ENCODE data around the gene BTNL8. TPM values are rescaled to one million over a fixed set of nuclear protein-coding genes. Genes with fewer than 3 reads are reported as not detected.
A peak's percentile ranks its signal among the peaks of the same experiment; 100 is the strongest.

BTNL8 gene
- total and polyA plus RNA-seq, 2 of the 13 experiments (the other 11 are each of a cell fraction or from before 2014, with no cell fraction given): not detected

- TF ChIP-seq WIZ (CRISPR knock-in tag; IDR thresholded peaks at IDR 0.05): 0 out of 2 replicates have a peak, but pooled peaks have one; percentile 67
- TF ChIP-seq ZNF644 (CRISPR knock-in tag; IDR thresholded peaks at IDR 0.05; ENCODE audit: low read depth): peak; percentile 87
- 0 out of 2 replicates have a peak, but pooled peaks have one; percentile 6 for TF ChIP-seq STAG1 (CRISPR knock-in tag; IDR thresholded peaks at IDR 0.05)
- peak; percentile 39; the same call in 1 of the 2 replicates for TF ChIP-seq ZBTB7B (CRISPR knock-in tag; IDR thresholded peaks at IDR 0.05)
- TF ChIP-seq KLF12 (CRISPR knock-in tag; IDR thresholded peaks at IDR 0.05; ENCODE audit: borderline replicate concordance): peak; percentile 80; the same call in 1 of the 2 replicates
- TF ChIP-seq ETV6 (CRISPR knock-in tag; conservative IDR thresholded peaks at IDR 0.05): 0 out of 2 replicates have a peak, but pooled peaks have one; percentile 68
- 0 out of 2 replicates have a peak, but pooled peaks have one; percentile 23 for TF ChIP-seq ZNF580 (CRISPR knock-in tag; IDR thresholded peaks at IDR 0.05; ENCODE audit: borderline replicate concordance, low read depth)
- TF ChIP-seq, protein P1, sequence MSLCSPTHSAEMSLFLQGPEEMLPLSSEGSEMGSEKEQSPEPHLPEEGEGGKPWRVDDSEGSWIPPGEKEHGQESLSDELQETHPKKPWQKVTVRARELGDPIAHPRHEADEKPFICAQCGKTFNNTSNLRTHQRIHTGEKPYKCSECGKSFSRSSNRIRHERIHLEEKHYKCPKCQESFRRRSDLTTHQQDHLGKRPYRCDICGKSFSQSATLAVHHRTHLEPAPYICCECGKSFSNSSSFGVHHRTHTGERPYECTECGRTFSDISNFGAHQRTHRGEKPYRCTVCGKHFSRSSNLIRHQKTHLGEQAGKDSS (CRISPR knock-in tag; IDR thresholded peaks at IDR 0.05; ENCODE audit: borderline replicate concordance, low read depth): peak; percentile 83
- peak; percentile 99 for TF ChIP-seq ZNF317 (CRISPR knock-in tag; IDR thresholded peaks at IDR 0.05)
- TF ChIP-seq PAWR (CRISPR knock-in tag; IDR thresholded peaks at IDR 0.05; ENCODE audit: borderline replicate concordance): 0 out of 2 replicates have a peak, but pooled peaks have one; percentile 38
- TF ChIP-seq SIX4 (CRISPR knock-in tag; IDR thresholded peaks at IDR 0.05): 0 out of 2 replicates have a peak, but pooled peaks have one; percentile 30
- peak; percentile 92; the same call in 1 of the 2 replicates for TF ChIP-seq MEIS1 (CRISPR knock-in tag; IDR thresholded peaks at IDR 0.05; ENCODE audit: borderline replicate concordance)
- peak; percentile 83 for TF ChIP-seq FOXC1 (CRISPR knock-in tag; IDR thresholded peaks at IDR 0.05; ENCODE audit: borderline replicate concordance)
- TF ChIP-seq ETV5 (CRISPR knock-in tag; IDR thresholded peaks at IDR 0.05; ENCODE audit: borderline replicate concordance): peak; percentile 54; the same call in 1 of the 2 replicates
- TF ChIP-seq ZNF331 (CRISPR knock-in tag; IDR thresholded peaks at IDR 0.05): peak; percentile 70; the same call in 1 of the 2 replicates
- TF ChIP-seq HINFP (CRISPR knock-in tag; IDR thresholded peaks at IDR 0.05; ENCODE audit: low read depth): 0 out of 2 replicates have a peak, but pooled peaks have one; percentile 60
- peak; percentile 57; the same call in 1 of the 2 replicates for TF ChIP-seq ARNTL (CRISPR knock-in tag; IDR thresholded peaks at IDR 0.05)
- peak; percentile 86 for TF ChIP-seq ZFP90 (CRISPR knock-in tag; IDR thresholded peaks at IDR 0.05; ENCODE audit: borderline replicate concordance)
- TF ChIP-seq NR2C2 (CRISPR knock-in tag; IDR thresholded peaks at IDR 0.05; ENCODE audit: borderline replicate concordance): peak; percentile 51; the same call in 1 of the 2 replicates
- TF ChIP-seq, protein P2, sequence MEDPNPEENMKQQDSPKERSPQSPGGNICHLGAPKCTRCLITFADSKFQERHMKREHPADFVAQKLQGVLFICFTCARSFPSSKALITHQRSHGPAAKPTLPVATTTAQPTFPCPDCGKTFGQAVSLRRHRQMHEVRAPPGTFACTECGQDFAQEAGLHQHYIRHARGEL (CRISPR knock-in tag; IDR thresholded peaks at IDR 0.05): peak; percentile 26; the same call in 1 of the 2 replicates
- peak; percentile 62; the same call in 1 of the 2 replicates for TF ChIP-seq ZNF441 (CRISPR knock-in tag; IDR thresholded peaks at IDR 0.05; ENCODE audit: borderline replicate concordance)
- 0 out of 2 replicates have a peak, but pooled peaks have one; percentile 25 for TF ChIP-seq ZFP36L1 (CRISPR knock-in tag; IDR thresholded peaks at IDR 0.05)
- peak; percentile 71; the same call in 1 of the 2 replicates for TF ChIP-seq ZBTB3 (CRISPR knock-in tag; IDR thresholded peaks at IDR 0.05; ENCODE audit: borderline replicate concordance, low read depth)
- 0 out of 2 replicates have a peak, but pooled peaks have one; percentile 60 for TF ChIP-seq ZNF333 (CRISPR knock-in tag; IDR thresholded peaks at IDR 0.05; ENCODE audit: borderline replicate concordance)
- TF ChIP-seq GATAD2A (CRISPR knock-in tag; IDR thresholded peaks at IDR 0.05): peak; percentile 70
- 0 out of 2 replicates have a peak, but pooled peaks have one; percentile 47 for TF ChIP-seq JUND (CRISPR knock-in tag; IDR thresholded peaks at IDR 0.05)
- TF ChIP-seq HHEX (CRISPR knock-in tag; IDR thresholded peaks at IDR 0.05): 0 out of 2 replicates have a peak, but pooled peaks have one; percentile 22
These were observed 13.0 kb upstream of the BTNL8 start (continued) for GRCh38 chr5:180885845-180886529.

Measured in HepG2 (cell line).